ENCODE measurements around the gene GGT6.
"Not testable (repeated sequence)": the region's sequence is repeated elsewhere in the genome, so short reads cannot be mapped to it uniquely, and the experiment has no call there.

GGT6 gene

GRCh38 chr17:4597975-4598374 lies 37.6 kb upstream of the GGT6 start:
- H3K36me3 ChIP-seq (ENCODE audit: insufficient read depth, low read length): no peaks in the 10 kb centered on the region
- no peaks in the 10 kb centered on the region for H3K9me3 ChIP-seq (ENCODE audit: low read length)
- H3K27me3 ChIP-seq (ENCODE audit: insufficient read depth, low read length): peaks cover 42% of the 10 kb centered on the region
- no peak overlapping the region for H3K4me3 ChIP-seq (ENCODE audit: low read length)
- H3K4me1 ChIP-seq (ENCODE audit: insufficient read depth, low read length): peaks cover 10% of the 10 kb centered on the region
- no peak overlapping the region for H2AFZ ChIP-seq (ENCODE audit: low read depth, low read length)

GRCh38 chr17:4596636-4597380 lies 36.4 kb upstream of the GGT6 start:
- no peak overlapping the region for H3K4me3 ChIP-seq (ENCODE audit: low read length)
- no peak overlapping the region for H2AFZ ChIP-seq (ENCODE audit: low read depth, low read length)
- peaks cover 10% of the 10 kb centered on the region for H3K4me1 ChIP-seq (ENCODE audit: insufficient read depth, low read length)
- peaks cover 46% of the 10 kb centered on the region for H3K27me3 ChIP-seq (ENCODE audit: insufficient read depth, low read length)
- H3K9me3 ChIP-seq (ENCODE audit: low read length): no peaks in the 10 kb centered on the region
- no peaks in the 10 kb centered on the region for H3K36me3 ChIP-seq (ENCODE audit: insufficient read depth, low read length)

GRCh38 chr17:4595685-4596342 lies 35.4 kb upstream of the GGT6 start:
- H3K4me1 ChIP-seq (ENCODE audit: insufficient read depth, low read length): peaks cover 10% of the 10 kb centered on the region
- H2AFZ ChIP-seq (ENCODE audit: low read depth, low read length); H3K4me3 ChIP-seq (ENCODE audit: low read length); H3K36me3 ChIP-seq (ENCODE audit: insufficient read depth, low read length); H3K9me3 ChIP-seq (ENCODE audit: low read length): not testable (repeated sequence)
- peaks cover 54% of the 10 kb centered on the region for H3K27me3 ChIP-seq (ENCODE audit: insufficient read depth, low read length)

- Histone ChIP-seq H3K4me1 (ENCODE audit: insufficient read depth, low read length) (peaks cover 6% of the 10 kb centered on the region), H3K27me3 (ENCODE audit: insufficient read depth, low read length) (peaks cover 54% of the 10 kb centered on the region), H3K4me3 (ENCODE audit: low read length) (no peak overlapping the region), H3K36me3 (ENCODE audit: insufficient read depth, low read length) (no peaks in the 10 kb centered on the region), H2AFZ (ENCODE audit: low read depth, low read length) (no peak overlapping the region), H3K9me3 (ENCODE audit: low read length) (no peaks in the 10 kb centered on the region)
Measured at GRCh38 chr17:4594931-4595684, 34.7 kb upstream of the GGT6 start.

DNA sequence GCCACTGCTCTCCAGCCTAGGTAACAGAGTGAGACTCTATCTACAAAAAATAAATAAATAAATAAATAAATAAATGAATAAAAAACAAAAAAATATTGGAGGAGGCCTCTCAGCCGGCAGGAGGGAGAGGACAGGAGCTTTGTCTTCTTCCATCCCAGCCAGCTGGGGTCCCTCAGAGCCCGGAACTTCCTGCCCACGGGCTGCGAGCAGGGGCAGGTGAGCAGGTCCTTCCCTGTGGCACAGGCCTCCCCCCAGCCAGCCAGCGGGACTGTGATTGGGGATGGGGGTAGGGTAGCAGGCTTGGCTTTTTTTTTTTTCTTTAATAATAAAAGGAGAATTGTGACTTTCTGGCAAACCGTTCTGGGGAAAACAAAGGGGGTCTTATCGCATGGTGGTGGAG lies 34.0 kb upstream of the GGT6 start:
- no peak overlapping the region for H2AFZ ChIP-seq (ENCODE audit: low read depth, low read length)
- H3K27me3 ChIP-seq (ENCODE audit: insufficient read depth, low read length): peaks cover 49% of the 10 kb centered on the region
- no peaks in the 10 kb centered on the region for H3K36me3 ChIP-seq (ENCODE audit: insufficient read depth, low read length)
- no peaks in the 10 kb centered on the region for H3K4me1 ChIP-seq (ENCODE audit: insufficient read depth, low read length)
- H3K4me3 ChIP-seq (ENCODE audit: low read length): no peak overlapping the region
- no peaks in the 10 kb centered on the region for H3K9me3 ChIP-seq (ENCODE audit: low read length)

DNA sequence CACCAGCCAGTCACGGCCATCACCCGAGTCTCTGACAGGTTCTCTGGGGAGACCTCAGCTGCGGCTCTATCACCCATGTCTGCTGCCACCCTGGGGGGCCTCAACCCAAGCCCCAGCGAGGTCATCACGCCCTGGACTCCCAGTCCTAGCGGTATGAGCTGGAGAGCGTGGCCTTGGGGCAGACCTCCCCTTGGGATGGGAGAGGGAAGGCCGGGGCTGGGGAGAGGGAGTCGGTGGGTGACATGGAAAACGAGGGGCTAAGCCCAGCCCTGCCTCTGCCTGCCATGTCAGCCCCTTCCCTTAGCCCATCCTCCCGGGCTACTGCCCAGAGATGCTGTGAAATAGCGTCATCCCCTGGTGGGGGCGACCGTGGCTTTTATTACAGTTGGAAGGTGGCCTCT lies 32.6 kb upstream of the GGT6 start:
- H2AFZ ChIP-seq (ENCODE audit: low read depth, low read length): no peak overlapping the region
- H3K9me3 ChIP-seq (ENCODE audit: low read length): no peaks in the 10 kb centered on the region
- H3K27me3 ChIP-seq (ENCODE audit: insufficient read depth, low read length): peaks cover 53% of the 10 kb centered on the region
- no peaks in the 10 kb centered on the region for H3K4me1 ChIP-seq (ENCODE audit: insufficient read depth, low read length)
- no peak overlapping the region for H3K4me3 ChIP-seq (ENCODE audit: low read length)
- H3K36me3 ChIP-seq (ENCODE audit: insufficient read depth, low read length): no peaks in the 10 kb centered on the region

DNA sequence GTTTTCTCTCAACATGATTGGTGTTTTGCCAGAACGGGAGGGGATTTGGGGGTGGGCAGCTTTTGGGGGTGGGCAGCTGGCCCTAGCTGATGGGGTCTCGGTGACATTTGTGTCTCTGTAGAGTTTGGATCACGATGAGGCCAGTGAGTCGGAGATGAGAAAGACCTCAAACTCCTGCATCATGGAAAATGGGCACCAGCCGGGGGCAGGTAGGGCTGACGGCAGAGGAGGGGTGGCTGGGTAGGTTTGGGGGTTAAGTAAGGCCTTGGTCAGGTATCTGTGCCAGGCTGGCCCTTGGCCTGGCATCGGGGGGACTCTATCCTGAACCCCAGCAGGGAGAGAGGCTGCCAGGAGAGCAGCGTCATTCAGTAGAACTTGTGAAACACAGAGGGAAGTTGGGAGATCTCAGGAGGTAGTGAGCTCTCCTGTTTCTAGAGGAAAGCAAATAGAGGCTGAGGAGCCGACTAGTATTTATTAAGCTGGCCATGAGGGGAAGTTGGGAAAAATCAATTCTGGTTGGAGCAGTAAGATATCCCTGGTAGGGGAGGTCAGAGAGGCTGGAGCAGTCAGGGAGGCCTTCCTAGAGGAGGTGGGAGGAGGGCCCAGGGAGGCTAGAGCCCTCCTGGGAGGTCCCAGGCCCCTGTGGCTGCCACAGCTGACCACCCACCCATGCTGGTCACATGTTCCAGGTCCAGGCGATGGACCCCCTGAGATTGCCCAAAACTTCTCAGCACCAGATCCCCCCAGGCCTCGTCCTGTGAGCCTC lies 32.0 kb upstream of the GGT6 start:
- peaks cover 54% of the 10 kb centered on the region for H3K27me3 ChIP-seq (ENCODE audit: insufficient read depth, low read length)
- H2AFZ ChIP-seq (ENCODE audit: low read depth, low read length): no peak overlapping the region
- H3K36me3 ChIP-seq (ENCODE audit: insufficient read depth, low read length): no peaks in the 10 kb centered on the region
- H3K4me1 ChIP-seq (ENCODE audit: insufficient read depth, low read length): no peaks in the 10 kb centered on the region
- no peaks in the 10 kb centered on the region for H3K9me3 ChIP-seq (ENCODE audit: low read length)
- H3K4me3 ChIP-seq (ENCODE audit: low read length): no peak overlapping the region

GRCh38 chr17:4591529-4591928 lies 31.2 kb upstream of the GGT6 start:
- Histone ChIP-seq H3K27me3 (ENCODE audit: insufficient read depth, low read length) (peaks cover 58% of the 10 kb centered on the region), H3K4me1 (ENCODE audit: insufficient read depth, low read length) (no peaks in the 10 kb centered on the region)

GRCh38 chr17:4590981-4591453 lies 30.6 kb upstream of the GGT6 start:
- Histone ChIP-seq H3K9me3 (ENCODE audit: low read length) (no peaks in the 10 kb centered on the region), H3K36me3 (ENCODE audit: insufficient read depth, low read length) (no peaks in the 10 kb centered on the region), H3K27me3 (ENCODE audit: insufficient read depth, low read length) (peaks cover 59% of the 10 kb centered on the region)

More at GRCh38 chr17:4591529-4591928, 31.2 kb upstream of the GGT6 start:
- H3K36me3 ChIP-seq (ENCODE audit: insufficient read depth, low read length): no peaks in the 10 kb centered on the region
- H3K4me3 ChIP-seq (ENCODE audit: low read length): no peak overlapping the region
- H3K9me3 ChIP-seq (ENCODE audit: low read length): no peaks in the 10 kb centered on the region
- no peak overlapping the region for H2AFZ ChIP-seq (ENCODE audit: low read depth, low read length)

DNA sequence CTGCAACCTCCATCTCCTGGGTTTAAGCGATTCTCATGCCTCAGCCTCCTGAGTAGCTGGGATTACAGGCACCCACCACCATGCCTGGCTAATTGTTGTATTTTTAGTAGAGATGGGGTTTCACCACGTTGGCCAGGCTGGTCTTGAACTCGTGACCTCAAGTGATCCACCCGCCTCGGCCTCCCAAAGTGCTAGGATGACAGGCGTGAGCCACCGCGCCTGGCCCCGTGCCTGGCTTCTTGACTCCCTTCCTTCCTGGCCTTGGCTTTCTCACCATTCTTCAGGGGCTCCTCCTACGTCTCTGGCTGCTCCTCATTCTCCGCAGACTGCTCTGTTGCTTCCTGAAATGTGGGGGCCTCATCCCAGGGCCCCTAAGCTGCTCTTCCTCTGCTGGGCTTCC lies 29.7 kb upstream of the GGT6 start:
- not testable (repeated sequence) for H3K4me1 ChIP-seq (ENCODE audit: insufficient read depth, low read length); H3K36me3 ChIP-seq (ENCODE audit: insufficient read depth, low read length); H3K9me3 ChIP-seq (ENCODE audit: low read length); H2AFZ ChIP-seq (ENCODE audit: low read depth, low read length); H3K4me3 ChIP-seq (ENCODE audit: low read length)
- peaks cover 64% of the 10 kb centered on the region for H3K27me3 ChIP-seq (ENCODE audit: insufficient read depth, low read length)

More at GRCh38 chr17:4590981-4591453, 30.6 kb upstream of the GGT6 start:
- Histone ChIP-seq H2AFZ (ENCODE audit: low read depth, low read length) (no peak overlapping the region), H3K4me1 (ENCODE audit: insufficient read depth, low read length) (no peaks in the 10 kb centered on the region), H3K4me3 (ENCODE audit: low read length) (no peak overlapping the region)

- Histone ChIP-seq H3K36me3 (ENCODE audit: insufficient read depth, low read length) (no peaks in the 10 kb centered on the region), H2AFZ (ENCODE audit: low read depth, low read length) (no peak overlapping the region), H3K27me3 (ENCODE audit: insufficient read depth, low read length) (peaks cover 73% of the 10 kb centered on the region), H3K4me1 (ENCODE audit: insufficient read depth, low read length) (peaks cover 3% of the 10 kb centered on the region), H3K4me3 (ENCODE audit: low read length) (no peak overlapping the region), H3K9me3 (ENCODE audit: low read length) (no peaks in the 10 kb centered on the region)
Measured at GRCh38 chr17:4588898-4589625, 28.7 kb upstream of the GGT6 start.

- no peaks in the 10 kb centered on the region for H3K36me3 ChIP-seq (ENCODE audit: insufficient read depth, low read length)
- H2AFZ ChIP-seq (ENCODE audit: low read depth, low read length): no peak overlapping the region
- H3K27me3 ChIP-seq (ENCODE audit: insufficient read depth, low read length): peaks cover 80% of the 10 kb centered on the region
- no peaks in the 10 kb centered on the region for H3K9me3 ChIP-seq (ENCODE audit: low read length)
- H3K4me3 ChIP-seq (ENCODE audit: low read length): no peak overlapping the region
- peaks cover 3% of the 10 kb centered on the region for H3K4me1 ChIP-seq (ENCODE audit: insufficient read depth, low read length)
Measured at GRCh38 chr17:4588391-4588790, 28.0 kb upstream of the GGT6 start.

All from neuron (in vitro differentiated cells).